Glomerular endothelial cell (primary cell): ENCODE measurements around the gene SPATA33. TPM values are rescaled to one million over a fixed set of nuclear protein-coding genes. Genes with fewer than 3 reads are reported as not detected.
"Not testable (repeated sequence)": the region's sequence is repeated elsewhere in the genome, so short reads cannot be mapped to it uniquely, and the experiment has no call there.

Source experiments
- DNase-seq: peaks from one replicate; pipeline ENCODE4 v3.0.0-alpha.2; 2011; ENCODE audit warnings: low read depth, low spot score; ENCODE audit errors: extremely low read depth
- total RNA-seq: library from RNA; depleted of rRNA; stranded (reverse); fragments of >200 nt; gene quantifications from 2 replicates; pipeline ENCODE4 v1.2.3, GENCODE V29; 2015

The SPATA33 gene
- total RNA-seq, 1 donor from 2014 or later: 10.0 TPM

GRCh38 chr16:89691231-89691985 lies 33.8 kb downstream of the SPATA33 start:
- DNase-seq: no peak

- no peak for DNase-seq
Measured at GRCh38 chr16:89691986-89692569, 34.4 kb downstream of the SPATA33 start.

- DNase-seq: no peak
Measured at GRCh38 chr16:89693289-89693731, 35.7 kb downstream of the SPATA33 start.

GRCh38 chr16:89693931-89694783 lies 36.5 kb downstream of the SPATA33 start:
- no peak for DNase-seq

- not testable (repeated sequence) for DNase-seq
Measured at GRCh38 chr16:89694784-89695085, 37.1 kb downstream of the SPATA33 start.

GRCh38 chr16:89695086-89695874 lies 37.6 kb downstream of the SPATA33 start:
- DNase-seq: no peak

GRCh38 chr16:89695875-89696669 lies 38.4 kb downstream of the SPATA33 start:
- no peak for DNase-seq

- no peak for DNase-seq
Measured at GRCh38 chr16:89696670-89697128, 39.1 kb downstream of the SPATA33 start.

GRCh38 chr16:89697161-89697615 lies 39.6 kb downstream of the SPATA33 start:
- no peak for DNase-seq

- DNase-seq: no peak
Measured at GRCh38 chr16:89697616-89698331, 40.1 kb downstream of the SPATA33 start.

GRCh38 chr16:89698717-89699116 lies 41.1 kb downstream of the SPATA33 start:
- not testable (repeated sequence) for DNase-seq

- not testable (repeated sequence) for DNase-seq
Measured at GRCh38 chr16:89699629-89700099, 42.0 kb downstream of the SPATA33 start.

GRCh38 chr16:89700100-89700648 lies 42.5 kb downstream of the SPATA33 start:
- DNase-seq: peak; percentile 68

GRCh38 chr16:89700649-89701424 lies 43.2 kb downstream of the SPATA33 start:
- no peak for DNase-seq

- no peak for DNase-seq
Measured at GRCh38 chr16:89701425-89702406, 44.1 kb downstream of the SPATA33 start, which contains the start of gene SPATA2L. TSS of gene SPATA2L (minus strand) at chr16:89701705. CDS start at chr16:89701232, 473 bp downstream.

- DNase-seq: no peak
Measured at GRCh38 chr16:89704281-89704680, 46.6 kb downstream of the SPATA33 start.

- no peak for DNase-seq
Measured at GRCh38 chr16:89705006-89705405, 47.4 kb downstream of the SPATA33 start.
